Erythroblast (primary cell): ENCODE measurements around the gene LPAR2.
"Not testable (repeated sequence)": the region's sequence is repeated elsewhere in the genome, so short reads cannot be mapped to it uniquely, and the experiment has no call there.

Experiments used
- DNase-seq, 2 experiments: peaks; one replicate each; lab custom pipeline; 2025; lab: John Stamatoyannopoulos, UW
- GATA1 ChIP-seq: IDR thresholded peaks from 2 replicates; pipeline ENCODE4 v1.6.1; 2011; ENCODE audit warnings: low read depth, mild to moderate bottlenecking, control low read depth, low read length, moderate library complexity
- POLR2A ChIP-seq: IDR thresholded peaks from 2 replicates; pipeline ENCODE4 v1.6.1; 2011; ENCODE audit warnings: mild to moderate bottlenecking, low read length

Gene LPAR2

GRCh38 chr19:19610376-19611202 lies 17.4 kb downstream of the LPAR2 start:
- no peak for DNase-seq

GRCh38 chr19:19606686-19607085 lies 21.3 kb downstream of the LPAR2 start:
- not testable (repeated sequence) for DNase-seq

More at GRCh38 chr19:19610376-19611202, 17.4 kb downstream of the LPAR2 start:
- no peak for TF ChIP-seq GATA1
- TF ChIP-seq POLR2A, result no peak

- no peak for TF ChIP-seq GATA1
- no peak for DNase-seq
Observed at GRCh38 chr19:19606021-19606420, 22.0 kb downstream of the LPAR2 start.

- no peak for DNase-seq
- no peak for TF ChIP-seq GATA1
- no peak for TF ChIP-seq POLR2A
Observed at GRCh38 chr19:19602713-19603324, 25.2 kb downstream of the LPAR2 start.

- no peak for TF ChIP-seq GATA1
- no peak for TF ChIP-seq POLR2A
- DNase-seq, result no peak
Observed at GRCh38 chr19:19602136-19602712, 25.8 kb downstream of the LPAR2 start.

- DNase-seq, result no peak
- no peak for TF ChIP-seq POLR2A
- TF ChIP-seq GATA1, result no peak
Observed at GRCh38 chr19:19600793-19601330, 27.2 kb downstream of the LPAR2 start.

GRCh38 chr19:19598728-19599451 lies 29.1 kb downstream of the LPAR2 start:
- not testable (repeated sequence) for DNase-seq

GRCh38 chr19:19597809-19598306 lies 30.2 kb downstream of the LPAR2 start:
- TF ChIP-seq POLR2A, result no peak
- no peak for TF ChIP-seq GATA1
- no peak for DNase-seq

GRCh38 chr19:19595171-19595701 lies 32.8 kb downstream of the LPAR2 start:
- TF ChIP-seq POLR2A, result no peak
- TF ChIP-seq GATA1, result no peak
- no peak for DNase-seq

GRCh38 chr19:19594381-19594780 lies 33.6 kb downstream of the LPAR2 start:
- no peak for TF ChIP-seq POLR2A
- no peak for TF ChIP-seq GATA1
- no peak for DNase-seq

- no peak for DNase-seq
- TF ChIP-seq POLR2A (no peak), GATA1 (no peak)
Observed at GRCh38 chr19:19592690-19593089, 35.3 kb downstream of the LPAR2 start.

- DNase-seq, result no peak
- TF ChIP-seq POLR2A, result no peak
- TF ChIP-seq GATA1, result no peak
Observed at GRCh38 chr19:19591133-19591825, 36.7 kb downstream of the LPAR2 start.

GRCh38 chr19:19588546-19588945 lies 39.5 kb downstream of the LPAR2 start:
- DNase-seq, result no peak
- TF ChIP-seq POLR2A (no peak), GATA1 (no peak)
